Central memory CD8-positive, alpha-beta T cell (primary cell): ENCODE data around the gene PADI4.

Experiments used
- ATAC-seq: fragments of 150-1000 bp; cut with Tn5 transposase; replicated peaks from 2 replicates; pipeline ENCODE4 v1.10.0; 2022; ENCODE audit warnings: mild to moderate bottlenecking, moderate FRiP score, moderate number of reproducible peaks; ENCODE audit not compliant: poor library complexity, severe bottlenecking; ENCODE audit errors: extremely low read depth
- DNase-seq, 2 donors: peaks; one replicate each; pipeline ENCODE4 v3.0.0; 2021; ENCODE audit warnings: low spot score in 2 of 2
- H3K27ac Mint-ChIP-seq: one replicate; pipeline ENCODE4 v1.8.0; 2022; ENCODE audit warnings: low read depth, mild to moderate bottlenecking, moderate library complexity, mixed read lengths
- H3K27me3 Mint-ChIP-seq: one replicate; pipeline ENCODE4 v1.8.0; 2022; ENCODE audit warnings: mixed read lengths
- H3K36me3 Mint-ChIP-seq: one replicate; pipeline ENCODE4 v1.8.0; 2022; ENCODE audit warnings: mild to moderate bottlenecking, moderate library complexity, mixed read lengths; ENCODE audit not compliant: insufficient read depth
- H3K4me1 Mint-ChIP-seq: one replicate; pipeline ENCODE4 v1.8.0; 2022; ENCODE audit warnings: mixed read lengths
- H3K4me3 Mint-ChIP-seq: one replicate; pipeline ENCODE4 v1.8.0; 2022; ENCODE audit warnings: mild to moderate bottlenecking, moderate library complexity, mixed read lengths
- H3K9me3 Mint-ChIP-seq: one replicate; pipeline ENCODE4 v1.8.0; 2022; ENCODE audit warnings: mixed read lengths

PADI4 gene

GRCh38 chr1:17290553-17290952, 17.4 kb upstream of the PADI4 start:
- H3K9me3 Mint-ChIP-seq: no peaks in the 10 kb centered on the region
- no peaks in the 10 kb centered on the region for H3K36me3 Mint-ChIP-seq
- no peaks in the 10 kb centered on the region for H3K4me1 Mint-ChIP-seq
- DNase-seq: no peak
- H3K27ac Mint-ChIP-seq: no peak overlapping the region
- no peak for ATAC-seq
- no peak overlapping the region for H3K4me3 Mint-ChIP-seq
- peaks cover 46% of the 10 kb centered on the region for H3K27me3 Mint-ChIP-seq

- ATAC-seq: no peak
These were observed 15.5 kb upstream of the PADI4 start for GRCh38 chr1:17292299-17293160.

GRCh38 chr1:17293681-17294425, 14.1 kb upstream of the PADI4 start:
- DNase-seq (no peak), ATAC-seq (no peak)
- Mint-ChIP-seq H3K27me3 (peaks cover 66% of the 10 kb centered on the region), H3K9me3 (no peaks in the 10 kb centered on the region), H3K4me3 (no peak overlapping the region), H3K27ac (no peak overlapping the region), H3K36me3 (no peaks in the 10 kb centered on the region), H3K4me1 (no peaks in the 10 kb centered on the region)

More at GRCh38 chr1:17292299-17293160, 15.5 kb upstream of the PADI4 start:
- DNase-seq: no peak
- no peak overlapping the region for H3K4me3 Mint-ChIP-seq
- H3K4me1 Mint-ChIP-seq: no peaks in the 10 kb centered on the region
- no peaks in the 10 kb centered on the region for H3K36me3 Mint-ChIP-seq
- no peak overlapping the region for H3K27ac Mint-ChIP-seq
- peaks cover 54% of the 10 kb centered on the region for H3K27me3 Mint-ChIP-seq
- H3K9me3 Mint-ChIP-seq: no peaks in the 10 kb centered on the region

- Mint-ChIP-seq H3K9me3 (no peaks in the 10 kb centered on the region), H3K27ac (no peak overlapping the region), H3K27me3 (peaks cover 76% of the 10 kb centered on the region), H3K4me1 (no peaks in the 10 kb centered on the region), H3K36me3 (no peaks in the 10 kb centered on the region), H3K4me3 (no peak overlapping the region)
- DNase-seq (no peak), ATAC-seq (no peak)
These were observed 12.7 kb upstream of the PADI4 start for GRCh38 chr1:17295292-17295691.

GRCh38 chr1:17296086-17296485, 11.9 kb upstream of the PADI4 start:
- Mint-ChIP-seq H3K27me3 (peaks cover 68% of the 10 kb centered on the region), H3K27ac (no peak overlapping the region)

GRCh38 chr1:17297991-17298390, 10.0 kb upstream of the PADI4 start:
- ATAC-seq (no peak), DNase-seq (no peak)
- Mint-ChIP-seq H3K4me1 (no peaks in the 10 kb centered on the region), H3K27me3 (peaks cover 66% of the 10 kb centered on the region), H3K4me3 (no peak overlapping the region), H3K36me3 (no peaks in the 10 kb centered on the region), H3K27ac (no peak overlapping the region), H3K9me3 (peaks cover 12% of the 10 kb centered on the region)

More at GRCh38 chr1:17296086-17296485, 11.9 kb upstream of the PADI4 start:
- Mint-ChIP-seq H3K9me3 (no peaks in the 10 kb centered on the region), H3K36me3 (no peaks in the 10 kb centered on the region), H3K4me1 (no peaks in the 10 kb centered on the region), H3K4me3 (no peak overlapping the region)
- no peak for ATAC-seq
- no peak for DNase-seq

GRCh38 chr1:17301767-17302166, 6.2 kb upstream of the PADI4 start:
- DNase-seq (no peak), ATAC-seq (no peak)
- no peaks in the 10 kb centered on the region for H3K36me3 Mint-ChIP-seq
- H3K27ac Mint-ChIP-seq: no peak overlapping the region
- H3K27me3 Mint-ChIP-seq: peaks cover 44% of the 10 kb centered on the region
- H3K9me3 Mint-ChIP-seq: peaks cover 13% of the 10 kb centered on the region
- no peaks in the 10 kb centered on the region for H3K4me1 Mint-ChIP-seq
- H3K4me3 Mint-ChIP-seq: no peak overlapping the region

- no peak for DNase-seq
- Mint-ChIP-seq H3K27me3 (peaks cover 45% of the 10 kb centered on the region), H3K27ac (no peak overlapping the region), H3K4me3 (no peak overlapping the region), H3K4me1 (no peaks in the 10 kb centered on the region), H3K9me3 (peaks cover 13% of the 10 kb centered on the region), H3K36me3 (no peaks in the 10 kb centered on the region)
- ATAC-seq: no peak
These were observed 3.7 kb upstream of the PADI4 start for GRCh38 chr1:17304151-17304825.

GRCh38 chr1:17304826-17305175, 3.2 kb upstream of the PADI4 start:
- no peak overlapping the region for H3K4me3 Mint-ChIP-seq

GRCh38 chr1:17305576-17306095, 2.4 kb upstream of the PADI4 start:
- H3K27ac Mint-ChIP-seq: no peak overlapping the region
- H3K27me3 Mint-ChIP-seq: peaks cover 53% of the 10 kb centered on the region
- DNase-seq: no peak
- H3K36me3 Mint-ChIP-seq: no peaks in the 10 kb centered on the region
- no peak overlapping the region for H3K4me3 Mint-ChIP-seq
- H3K4me1 Mint-ChIP-seq: no peaks in the 10 kb centered on the region
- ATAC-seq: no peak
- H3K9me3 Mint-ChIP-seq: peaks cover 13% of the 10 kb centered on the region

More at GRCh38 chr1:17304826-17305175, 3.2 kb upstream of the PADI4 start:
- DNase-seq (no peak), ATAC-seq (no peak)
- Mint-ChIP-seq H3K36me3 (no peaks in the 10 kb centered on the region), H3K9me3 (peaks cover 13% of the 10 kb centered on the region), H3K27me3 (peaks cover 45% of the 10 kb centered on the region), H3K4me1 (no peaks in the 10 kb centered on the region), H3K27ac (no peak overlapping the region)

GRCh38 chr1:17306407-17306806, 1.6 kb upstream of the PADI4 start:
- no peaks in the 10 kb centered on the region for H3K36me3 Mint-ChIP-seq
- H3K27me3 Mint-ChIP-seq: peaks cover 54% of the 10 kb centered on the region
- H3K4me3 Mint-ChIP-seq: no peak overlapping the region
- peaks cover 13% of the 10 kb centered on the region for H3K9me3 Mint-ChIP-seq
- ATAC-seq (no peak), DNase-seq (no peak)
- H3K4me1 Mint-ChIP-seq: no peaks in the 10 kb centered on the region
- no peak overlapping the region for H3K27ac Mint-ChIP-seq

- Mint-ChIP-seq H3K27ac (no peak overlapping the region), H3K27me3 (peaks cover 55% of the 10 kb centered on the region), H3K36me3 (no peaks in the 10 kb centered on the region), H3K4me1 (no peaks in the 10 kb centered on the region), H3K4me3 (no peak overlapping the region), H3K9me3 (peaks cover 10% of the 10 kb centered on the region)
- no peak for ATAC-seq
- DNase-seq: no peak
These were observed 1.1 kb upstream of the PADI4 start for GRCh38 chr1:17306921-17307320.
